Vagina (tissue), 2 donors: ENCODE data around the gene TECR.

Source experiments
- CTCF ChIP-seq, 3 experiments: fragments of 450-650 bp in 2 of 3; fragments of 200-600 bp in 1 of 3; sonication (generic) in 1 of 3; IDR thresholded peaks; one replicate each; pipeline ENCODE4 v1.5.1; 2017 to 2019; ENCODE audit warnings: antibody characterized with exemption in 3 of 3, mild to moderate bottlenecking in 2 of 3, moderate library complexity in 2 of 3
- POLR2A ChIP-seq, 2 donors: fragments of 450-650 bp; IDR thresholded peaks; one replicate each; pipeline ENCODE4 v1.6.1; 2017; ENCODE audit warnings: antibody characterized with exemption in 2 of 2, mild to moderate bottlenecking in 2 of 2, moderate library complexity in 2 of 2
- POLR2AphosphoS5 ChIP-seq, 2 donors: sonication (generic); formaldehyde crosslinking; IDR thresholded peaks; one replicate each; pipeline ENCODE4 v1.9.0; 2017; ENCODE audit warnings: antibody characterized with exemption in 2 of 2, mild to moderate bottlenecking in 2 of 2, low read depth in 1 of 2; ENCODE audit not compliant: insufficient read depth in 1 of 2

- no peak for TF ChIP-seq CTCF (IDR thresholded peaks at IDR 0.05)
- TF ChIP-seq POLR2AphosphoS5 (IDR thresholded peaks at IDR 0.05; ENCODE audit: insufficient read depth in 1 of 2, low read depth in 1 of 2), result no peak
- no peak for TF ChIP-seq POLR2A (IDR thresholded peaks at IDR 0.05)
These were observed 16.3 kb downstream of the TECR start for GRCh38 chr19:14545716-14546082.
